Left kidney (tissue), 8 donors: Measurements from ENCODE around the gene PCSK9. TPM values are rescaled to one million over a fixed set of nuclear protein-coding genes. Genes with fewer than 3 reads are reported as not detected.

Source experiments
- DNase-seq: peaks from one replicate; pipeline ENCODE4 v3.0.0-alpha.2; 2013
- long read RNA-seq, 8 donors: transcript quantifications; one replicate each; lab custom pipeline, GENCODE V29; 2026
- polyA plus RNA-seq: library from polyadenylated mRNA; unstranded; fragments of 120-200 nt; gene quantifications from one replicate; pipeline ENCODE4 v1.2.1, GENCODE V29; 2013; ENCODE audit not compliant: insufficient read length

Gene PCSK9
- polyA plus RNA-seq: 0.95 TPM
- long read RNA-seq, donor 1: 0 reads
- long read RNA-seq, donor 2: 0 reads
- long read RNA-seq, donor 3: 0 reads
- long read RNA-seq, donor 4: 0 reads
- long read RNA-seq, donor 5, partial matches to known transcripts: 0 of 1 reads
- long read RNA-seq, donor 5, other reads (novel, unspliced or antisense): 0 of 1 reads
- long read RNA-seq, donor 6, partial matches to known transcripts: 0 of 1 reads
- long read RNA-seq, donor 6, other reads (novel, unspliced or antisense): 0 of 1 reads
- long read RNA-seq, donor 7, partial matches to known transcripts: 0 of 2 reads
- long read RNA-seq, donor 7, other reads (novel, unspliced or antisense): 0 of 2 reads
- long read RNA-seq, donor 8: 0 reads

- DNase-seq: peak; percentile 50
Measured at GRCh38 chr1:55039342-55040082, at the start of gene PCSK9. Gene PCSK9 (plus strand): TSS chr1:55039548. CDS start chr1:55039838, 290 bp downstream.

- DNase-seq: no peak
Measured at GRCh38 chr1:54989968-54990810, 49.2 kb upstream of the PCSK9 start.

- DNase-seq: no peak
Measured at GRCh38 chr1:54990916-54991315, 48.4 kb upstream of the PCSK9 start.

GRCh38 chr1:54991939-54992338 lies 47.4 kb upstream of the PCSK9 start:
- no peak for DNase-seq

DNA sequence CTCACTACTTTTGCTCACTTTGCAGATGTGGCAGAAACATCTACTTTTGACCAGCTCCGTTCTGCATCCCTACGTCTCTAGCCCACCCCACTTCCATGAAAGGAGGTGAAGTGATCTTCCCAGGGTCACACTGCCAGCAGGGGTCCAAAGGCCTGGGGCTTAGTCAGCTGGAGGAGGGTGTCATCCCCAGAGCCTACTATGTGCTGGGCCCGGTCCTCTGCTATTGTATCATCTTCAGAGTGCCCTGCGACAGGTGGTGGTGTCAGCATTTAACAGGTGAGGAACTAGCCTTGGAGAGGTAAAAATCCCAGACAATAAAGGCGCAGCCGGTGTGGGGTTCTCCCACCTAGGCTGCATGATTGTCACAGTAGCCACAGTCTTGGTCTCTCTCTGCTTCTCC lies 46.2 kb upstream of the PCSK9 start:
- no peak for DNase-seq

- no peak for DNase-seq
Measured at GRCh38 chr1:54994355-54994990, 44.9 kb upstream of the PCSK9 start.

DNA sequence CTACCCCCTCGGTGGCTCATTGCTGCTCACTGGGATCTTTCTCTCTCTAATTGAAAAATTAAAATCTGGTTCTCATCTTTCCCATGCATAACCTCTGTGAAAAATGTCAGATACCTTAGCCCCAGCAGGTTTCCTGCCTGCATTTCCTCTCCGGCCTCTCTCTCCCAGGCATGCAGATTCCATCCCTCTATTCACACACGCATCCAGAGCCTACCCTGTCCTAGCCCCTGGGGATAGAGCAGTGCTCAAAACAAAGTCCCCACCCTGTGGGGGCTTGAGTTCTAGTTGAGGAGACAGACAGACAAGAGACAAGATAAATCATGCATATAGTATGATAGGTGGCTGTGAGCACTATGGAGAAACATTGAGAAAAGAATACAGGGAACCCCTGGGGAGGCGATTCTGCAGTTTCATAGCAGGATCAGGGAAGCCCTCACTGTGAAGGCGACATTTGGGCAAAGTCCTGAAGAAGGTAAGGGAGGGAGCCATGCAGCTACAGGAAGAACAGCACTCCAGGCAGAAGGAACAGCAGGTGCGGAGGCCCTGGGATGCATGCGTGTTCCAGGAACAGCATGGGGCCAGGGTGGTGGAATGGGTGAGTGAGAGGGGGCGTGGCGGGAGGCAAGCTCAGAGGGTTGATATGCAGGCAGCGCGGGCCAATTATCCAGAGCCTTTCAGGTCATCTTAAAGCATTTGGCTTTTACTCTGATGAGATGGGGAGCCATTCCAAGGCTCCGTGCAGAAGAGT lies 44.2 kb upstream of the PCSK9 start:
- no peak for DNase-seq

- no peak for DNase-seq
Measured at GRCh38 chr1:54995835-54996234, 43.5 kb upstream of the PCSK9 start.

GRCh38 chr1:54996359-54996868 lies 42.9 kb upstream of the PCSK9 start:
- peak; percentile 71 for DNase-seq

DNA sequence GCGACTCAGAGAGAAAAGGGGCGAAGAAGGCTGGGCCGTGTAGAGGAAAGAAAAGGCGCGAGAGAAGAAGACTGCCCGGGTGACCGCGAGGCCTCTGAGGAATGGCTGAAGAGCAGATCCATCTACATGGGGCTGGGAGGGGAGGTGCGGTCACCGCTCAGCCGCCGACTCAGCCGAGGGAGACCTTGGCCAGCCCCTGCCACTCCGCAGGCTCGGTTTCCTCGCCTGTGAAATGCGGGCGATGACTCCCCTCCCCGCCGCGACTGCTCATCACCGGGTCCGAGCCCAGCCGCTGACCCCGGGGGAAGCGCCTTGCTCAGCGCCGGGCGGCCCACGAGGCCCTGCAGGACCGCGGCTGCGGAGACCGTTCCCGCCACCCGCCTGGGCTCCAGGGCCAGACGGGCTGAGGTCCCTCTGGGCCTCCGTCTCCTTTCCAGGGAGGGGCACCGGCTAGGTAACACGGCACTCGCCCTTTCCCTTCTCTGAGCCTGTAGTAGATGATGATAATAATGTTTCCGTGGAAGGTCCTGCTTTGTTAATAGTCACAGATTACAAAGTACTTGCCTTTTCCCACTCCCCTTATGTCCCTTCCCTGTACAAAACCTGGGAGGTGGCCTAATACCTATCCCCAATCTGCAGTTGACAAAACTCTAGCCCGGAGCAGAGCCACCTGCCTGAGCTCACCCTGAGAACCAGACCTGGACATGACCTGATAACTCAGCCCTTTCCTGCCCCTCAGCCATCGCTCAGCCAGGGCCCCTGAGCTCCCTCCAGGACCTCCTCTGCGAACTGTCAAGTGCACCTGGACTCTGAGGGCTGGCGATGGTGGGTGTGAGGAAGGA lies 42.3 kb upstream of the PCSK9 start:
- no peak for DNase-seq

GRCh38 chr1:54997711-54997986 lies 41.7 kb upstream of the PCSK9 start:
- DNase-seq: no peak

DNA sequence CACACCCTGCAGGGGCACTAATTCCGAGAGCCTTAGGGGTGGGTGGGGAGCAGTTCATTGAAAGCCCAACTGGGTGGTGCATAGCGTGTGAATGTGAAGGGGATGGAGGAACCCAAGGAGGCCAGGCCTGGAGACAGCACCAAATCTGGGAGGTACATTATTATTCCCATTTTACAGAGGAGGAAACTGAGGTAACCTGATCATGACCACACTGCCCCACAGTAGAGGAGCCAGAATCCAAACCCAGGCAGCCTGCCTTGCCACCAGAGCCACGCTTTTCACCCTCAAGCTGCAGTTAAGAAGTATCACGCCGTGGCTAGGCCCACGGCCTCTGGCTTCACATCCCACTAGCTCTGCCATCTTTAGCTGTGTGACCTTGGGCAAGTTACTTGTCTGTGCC lies 41.2 kb upstream of the PCSK9 start:
- no peak for DNase-seq

DNA sequence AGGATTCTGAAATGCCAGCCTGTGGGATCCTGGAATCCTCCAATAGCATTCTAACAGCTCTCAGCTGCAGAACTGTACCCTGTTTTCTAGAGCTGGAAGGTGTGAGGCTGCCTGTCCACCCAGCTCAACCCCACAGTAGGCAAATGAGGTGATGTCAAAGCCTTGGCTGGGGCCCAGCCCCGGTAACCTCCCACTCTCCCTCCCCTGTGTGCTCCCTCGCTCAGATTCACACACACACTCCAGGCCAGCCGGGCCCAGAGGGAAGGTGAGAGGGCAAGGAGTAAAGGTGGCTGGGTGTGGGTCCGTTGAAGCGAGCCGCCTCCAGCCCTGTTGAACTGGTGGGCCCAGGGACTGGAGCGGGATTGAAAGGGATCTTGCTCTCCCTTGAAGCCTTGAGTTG lies 40.7 kb upstream of the PCSK9 start, which contains the start of gene BSND:
TSS of gene BSND (plus strand) at position 257 of the 400 bp plus-strand sequence. CDS start 254 bp downstream, outside the sequence.
- no peak for DNase-seq

DNA sequence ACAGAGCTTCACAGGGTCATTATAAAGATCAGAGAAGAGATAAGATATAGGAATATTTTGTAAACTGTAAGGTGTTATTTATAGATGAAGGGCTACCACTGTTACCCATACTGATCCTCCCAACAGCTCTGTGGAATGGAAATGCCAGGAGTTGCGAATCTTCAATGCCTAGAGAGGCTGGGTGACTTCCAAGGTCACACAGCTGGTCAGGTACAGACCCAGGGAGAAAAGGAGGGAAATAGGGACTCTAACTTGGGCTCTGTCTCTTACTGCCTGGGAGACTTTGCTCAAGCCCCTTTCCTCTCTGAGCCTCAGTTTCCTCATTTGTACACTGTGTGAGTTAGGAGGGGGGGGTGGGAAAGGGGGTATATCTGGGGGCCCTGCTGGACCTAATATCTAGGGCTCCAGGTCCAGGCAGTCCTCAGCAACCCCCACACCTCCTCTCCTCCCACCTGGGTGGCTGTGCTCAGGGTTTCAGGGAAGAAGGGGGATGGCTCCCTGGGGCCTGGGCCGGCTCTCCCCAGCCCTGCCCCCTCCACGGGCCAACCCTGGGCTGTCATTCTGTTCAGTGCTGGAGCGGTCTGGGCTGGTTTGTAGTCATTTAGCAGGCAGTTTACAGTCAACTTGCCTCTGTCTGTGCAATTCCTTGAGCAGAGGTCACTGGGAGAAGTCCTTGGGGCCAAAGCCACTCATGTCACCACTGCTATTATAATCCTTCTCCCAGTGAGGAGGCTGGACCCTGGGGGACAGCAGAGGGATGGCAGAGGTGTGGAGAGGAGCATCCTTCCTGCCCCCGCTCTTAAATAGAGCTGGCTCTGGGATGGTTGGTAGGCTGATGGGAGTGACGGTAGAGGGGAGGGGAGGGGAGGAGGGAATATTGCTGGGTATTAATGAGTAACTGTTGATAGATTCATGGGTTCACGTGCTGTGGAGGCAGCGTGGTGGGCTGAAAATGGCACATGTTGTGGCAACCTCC lies 39.0 kb upstream of the PCSK9 start:
- DNase-seq: no peak

DNA sequence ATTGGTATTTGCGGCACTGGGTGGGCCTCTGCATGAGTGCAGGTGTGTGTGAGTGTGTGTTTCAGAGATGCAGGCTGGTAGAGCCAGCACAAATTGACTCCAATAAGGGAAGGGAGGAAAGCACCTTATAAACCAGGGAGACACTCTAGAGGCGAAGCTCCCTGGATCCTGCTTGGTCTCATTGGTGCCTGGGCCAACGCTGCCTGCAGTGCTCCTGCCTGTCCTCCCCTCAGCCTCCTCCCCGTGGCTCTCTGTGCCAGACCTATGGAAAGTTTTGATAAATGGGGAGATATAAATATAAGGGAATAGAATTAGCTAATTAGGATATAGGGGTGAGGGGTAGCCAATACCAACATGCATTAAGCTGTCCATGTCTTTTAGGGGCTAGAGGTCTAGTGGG lies 38.0 kb upstream of the PCSK9 start:
- no peak for DNase-seq

- no peak for DNase-seq
Measured at GRCh38 chr1:55002686-55003085, 36.7 kb upstream of the PCSK9 start.

DNA sequence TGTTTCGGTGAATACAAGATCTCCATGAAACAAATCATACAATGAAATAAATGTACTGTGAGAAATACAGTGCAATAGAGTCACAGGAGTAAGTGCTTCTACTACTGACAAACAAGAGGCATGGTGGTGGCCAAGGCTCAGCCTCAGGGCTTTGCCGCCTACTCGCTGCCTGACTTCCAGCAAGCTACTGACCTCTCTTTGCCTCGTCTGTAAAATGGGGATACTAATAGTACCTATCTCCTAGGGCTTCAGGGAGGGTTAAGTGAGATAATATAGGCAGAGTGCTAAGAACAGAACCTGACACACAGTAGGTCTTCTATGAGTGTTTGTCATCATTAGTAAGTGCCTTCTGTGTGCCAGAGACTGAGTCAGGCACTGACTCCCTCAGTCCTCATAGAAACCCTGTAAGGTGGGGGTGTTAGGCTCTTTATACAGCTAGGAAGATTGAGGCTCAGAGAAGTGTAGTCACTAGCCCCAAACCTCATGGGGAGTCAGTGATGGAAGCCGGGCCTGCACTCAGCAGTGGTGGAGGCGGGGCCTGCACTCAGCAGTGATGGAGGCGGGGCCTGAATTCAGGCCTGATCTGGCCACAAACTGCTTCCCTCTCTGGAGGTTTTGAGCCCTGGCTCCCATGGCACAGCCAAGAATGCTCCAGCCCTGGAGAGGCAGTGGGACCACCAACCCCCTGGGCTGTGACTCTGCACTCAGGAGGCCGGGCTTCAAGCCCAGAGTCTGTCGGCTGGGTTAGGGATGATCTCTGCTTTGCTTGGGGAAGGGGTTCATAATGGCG lies 33.8 kb upstream of the PCSK9 start:
- DNase-seq: no peak

- no peak for DNase-seq
Measured at GRCh38 chr1:55006931-55007330, 32.4 kb upstream of the PCSK9 start.
